AG09319 (cell line): ENCODE results near the gene CXCL16.

Experiments used
- DNase-seq: peaks from one replicate; pipeline ENCODE4 v3.0.0-alpha.2; 2010; ENCODE audit warnings: low read depth; ENCODE audit errors: extremely low read depth
- TF ChIP-seq, protein P1 (sequence below): IDR thresholded peaks from 2 replicates; pipeline ENCODE4 v1.5.1; 2011; ENCODE audit warnings: low read depth, mild to moderate bottlenecking, inconsistent platforms, low read length, moderate library complexity

CXCL16 gene

DNA sequence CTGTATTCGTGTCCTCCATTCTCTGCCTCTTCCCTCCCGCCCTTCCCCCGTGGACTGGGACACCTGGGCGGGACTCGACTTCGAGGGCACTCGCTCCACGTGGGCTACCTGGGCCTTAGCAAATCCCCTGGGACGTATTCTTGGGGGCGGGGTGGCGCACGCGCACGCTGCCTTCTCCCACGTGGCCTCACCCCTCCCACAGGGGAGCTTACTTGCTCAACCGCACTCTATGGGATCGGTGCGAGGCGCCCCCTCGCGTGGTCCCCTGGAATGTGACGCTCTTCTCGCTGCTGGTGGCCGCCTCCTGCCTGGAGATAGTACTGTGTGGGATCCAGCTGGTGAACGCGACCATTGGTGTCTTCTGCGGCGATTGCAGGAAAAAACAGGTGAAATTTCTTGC, 42.9 kb upstream of the CXCL16 start:
- DNase-seq, result no peak
- TF ChIP-seq, protein P1, sequence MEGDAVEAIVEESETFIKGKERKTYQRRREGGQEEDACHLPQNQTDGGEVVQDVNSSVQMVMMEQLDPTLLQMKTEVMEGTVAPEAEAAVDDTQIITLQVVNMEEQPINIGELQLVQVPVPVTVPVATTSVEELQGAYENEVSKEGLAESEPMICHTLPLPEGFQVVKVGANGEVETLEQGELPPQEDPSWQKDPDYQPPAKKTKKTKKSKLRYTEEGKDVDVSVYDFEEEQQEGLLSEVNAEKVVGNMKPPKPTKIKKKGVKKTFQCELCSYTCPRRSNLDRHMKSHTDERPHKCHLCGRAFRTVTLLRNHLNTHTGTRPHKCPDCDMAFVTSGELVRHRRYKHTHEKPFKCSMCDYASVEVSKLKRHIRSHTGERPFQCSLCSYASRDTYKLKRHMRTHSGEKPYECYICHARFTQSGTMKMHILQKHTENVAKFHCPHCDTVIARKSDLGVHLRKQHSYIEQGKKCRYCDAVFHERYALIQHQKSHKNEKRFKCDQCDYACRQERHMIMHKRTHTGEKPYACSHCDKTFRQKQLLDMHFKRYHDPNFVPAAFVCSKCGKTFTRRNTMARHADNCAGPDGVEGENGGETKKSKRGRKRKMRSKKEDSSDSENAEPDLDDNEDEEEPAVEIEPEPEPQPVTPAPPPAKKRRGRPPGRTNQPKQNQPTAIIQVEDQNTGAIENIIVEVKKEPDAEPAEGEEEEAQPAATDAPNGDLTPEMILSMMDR, result no peak

DNA sequence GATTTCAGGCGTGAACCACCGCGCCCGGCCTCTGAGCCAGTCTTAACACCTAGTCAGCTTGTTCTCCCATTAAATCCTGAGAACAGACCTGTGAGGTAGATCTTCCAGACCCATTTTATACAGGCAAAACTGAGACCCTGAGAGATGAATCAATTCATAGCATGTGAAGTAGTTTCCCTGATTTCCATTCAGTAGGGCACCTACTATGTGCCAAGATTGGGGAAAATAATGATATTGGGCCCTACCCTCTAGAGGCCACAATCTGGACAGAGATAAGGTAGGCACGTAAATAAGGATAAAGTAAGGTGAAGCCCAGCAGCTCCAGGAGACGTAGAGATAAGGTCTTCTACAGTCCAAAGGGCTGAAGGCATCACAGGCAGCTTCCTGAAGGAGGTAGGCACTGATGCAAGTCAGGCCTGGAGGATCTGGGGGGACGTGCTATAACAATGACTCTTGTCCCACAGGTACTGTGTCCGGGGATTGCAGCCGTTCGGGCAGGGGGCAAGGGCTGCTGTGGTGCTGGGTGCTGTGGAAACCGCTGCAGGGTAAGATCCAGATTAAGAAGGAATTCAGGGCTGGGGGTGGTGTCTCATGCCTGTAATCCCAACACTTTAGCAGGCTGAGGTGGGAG, 40.7 kb upstream of the CXCL16 start:
- DNase-seq, result no peak
- TF ChIP-seq, protein P1, result no peak

DNA sequence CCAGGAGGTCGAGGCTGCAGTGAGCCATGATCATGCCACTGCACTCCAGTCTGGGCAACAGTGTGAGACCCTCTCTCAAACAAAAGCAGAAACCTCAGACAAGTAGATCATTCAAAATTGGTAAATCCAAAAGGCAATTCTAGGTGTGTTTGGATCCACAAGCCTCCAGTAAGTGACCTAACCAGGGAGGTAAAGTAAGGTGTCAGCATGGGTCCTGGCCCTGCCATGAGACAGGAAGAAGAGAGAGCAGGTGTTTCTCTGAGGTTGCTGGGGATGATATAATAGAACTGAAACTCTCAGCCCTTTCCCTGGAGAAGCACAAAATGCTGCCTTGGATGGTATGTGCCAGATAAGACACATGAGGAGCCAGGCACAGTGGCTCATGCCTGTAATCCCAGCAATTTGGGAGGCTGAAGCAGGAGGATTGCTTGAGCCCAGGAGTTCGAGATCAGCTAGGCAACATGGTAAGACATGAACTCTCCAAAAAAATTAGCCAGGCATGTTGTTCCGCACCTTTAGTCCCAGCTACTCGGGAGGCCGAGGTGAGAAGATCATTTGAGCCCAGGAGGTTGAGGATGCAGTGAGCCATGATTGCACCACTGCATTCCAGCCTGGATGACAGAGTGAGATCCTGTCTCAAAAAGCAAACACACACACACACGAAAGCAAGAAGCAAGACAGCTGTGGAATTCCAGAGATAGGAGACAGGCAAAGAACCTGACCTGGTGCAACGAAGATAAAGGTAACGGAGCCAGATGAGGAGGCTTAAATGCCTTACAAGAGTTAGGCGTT, 38.4 kb upstream of the CXCL16 start:
- TF ChIP-seq, protein P1, result no peak
- DNase-seq, result no peak

DNA sequence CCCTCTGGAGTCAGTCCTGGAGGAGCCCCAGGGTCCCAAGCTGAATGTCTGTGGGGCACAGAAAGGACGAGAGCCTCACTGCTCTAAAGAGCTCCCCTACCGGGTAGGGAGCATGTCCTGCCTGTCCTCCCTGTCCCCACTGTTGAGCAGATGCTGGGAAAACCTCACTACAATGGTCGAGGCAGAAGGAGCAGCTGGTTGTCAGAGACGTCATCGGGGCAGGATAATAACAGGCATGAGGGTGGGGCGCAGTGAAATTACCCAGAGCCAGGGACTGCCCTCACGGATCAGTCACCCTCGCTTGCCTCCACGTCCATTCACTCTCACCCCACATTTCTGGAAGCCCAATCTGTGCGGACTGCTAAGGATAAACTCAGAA, 32.5 kb upstream of the CXCL16 start:
- TF ChIP-seq, protein P1, result no peak
- no peak for DNase-seq

GRCh38 chr17:4771519-4772234, 31.9 kb upstream of the CXCL16 start, which contains the start of gene TM4SF5:
Gene TM4SF5 (plus strand): TSS chr17:4771886. CDS start chr17:4771923, 37 bp downstream.
- no peak for DNase-seq
- TF ChIP-seq, protein P1, result no peak

DNA sequence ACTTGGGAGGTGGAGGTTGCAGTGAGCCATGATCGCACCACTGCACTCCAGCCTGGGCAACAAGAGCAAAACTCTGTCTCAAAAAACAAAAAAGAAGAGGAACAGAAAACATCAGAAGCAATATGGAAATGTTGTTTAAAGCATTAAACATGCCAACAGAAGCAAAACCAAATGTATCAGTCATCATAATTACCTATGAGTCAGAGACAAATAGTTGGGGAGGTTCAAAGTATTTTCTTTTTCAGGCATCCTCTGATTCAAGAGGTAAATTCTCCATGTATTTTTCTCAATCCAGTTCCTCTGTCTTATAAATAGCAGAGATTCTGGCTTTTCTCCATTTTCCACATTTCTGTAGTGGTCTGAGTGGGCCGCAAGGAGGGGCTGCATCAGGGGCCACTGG, 29.9 kb upstream of the CXCL16 start:
- TF ChIP-seq, protein P1, result no peak
- no peak for DNase-seq

DNA sequence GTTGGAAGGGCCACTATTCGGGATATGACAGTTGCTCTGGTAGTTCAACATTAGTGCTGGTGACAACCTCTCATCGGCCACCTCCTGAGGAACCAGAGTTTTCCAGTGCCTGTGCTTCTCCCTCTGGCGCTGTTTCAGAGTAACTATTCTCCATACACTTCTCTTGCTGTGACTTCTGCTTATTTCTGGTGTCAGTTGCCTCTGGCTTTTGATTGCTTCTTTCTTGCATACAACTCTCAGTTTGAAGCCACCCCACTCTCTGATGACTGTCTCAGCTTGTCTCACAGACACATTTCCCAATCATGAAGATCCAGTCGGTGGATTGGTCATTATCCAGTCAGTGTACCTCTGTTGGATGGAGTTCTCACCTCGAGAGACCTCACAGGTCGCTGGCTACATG, 28.6 kb upstream of the CXCL16 start:
- no peak for DNase-seq
- TF ChIP-seq, protein P1, result no peak
